T-helper 1 cell treated with Interleukin-12 subunit alpha and Interleukin-12 subunit beta and Interleukin-4 antibody, amounts not matched to agents 30 μg/mL and 1 μg/mL, for 36 hours (primary cell): ENCODE data around the gene TMTC1.
"Not testable (repeated sequence)": the region's sequence is repeated elsewhere in the genome, so short reads cannot be mapped to it uniquely, and the experiment has no call there.

ENCODE experiments used
- H3K27ac Mint-ChIP-seq: one replicate; pipeline ENCODE4 v1.8.0; 2021; ENCODE audit warnings: mild to moderate bottlenecking, mixed read lengths
- H3K27me3 Mint-ChIP-seq: one replicate; pipeline ENCODE4 v1.8.0; 2021; ENCODE audit warnings: low read depth, mixed read lengths
- H3K36me3 Mint-ChIP-seq: one replicate; pipeline ENCODE4 v1.8.0; 2021; ENCODE audit warnings: low read depth, mixed read lengths
- H3K4me1 Mint-ChIP-seq: one replicate; pipeline ENCODE4 v1.8.0; 2021; ENCODE audit warnings: low read depth, mixed read lengths
- H3K4me3 Mint-ChIP-seq: one replicate; pipeline ENCODE4 v1.8.0; 2021; ENCODE audit warnings: mild to moderate bottlenecking, moderate library complexity, mixed read lengths
- H3K9me3 Mint-ChIP-seq: one replicate; pipeline ENCODE4 v1.8.0; 2021; ENCODE audit warnings: mixed read lengths

Gene TMTC1

DNA sequence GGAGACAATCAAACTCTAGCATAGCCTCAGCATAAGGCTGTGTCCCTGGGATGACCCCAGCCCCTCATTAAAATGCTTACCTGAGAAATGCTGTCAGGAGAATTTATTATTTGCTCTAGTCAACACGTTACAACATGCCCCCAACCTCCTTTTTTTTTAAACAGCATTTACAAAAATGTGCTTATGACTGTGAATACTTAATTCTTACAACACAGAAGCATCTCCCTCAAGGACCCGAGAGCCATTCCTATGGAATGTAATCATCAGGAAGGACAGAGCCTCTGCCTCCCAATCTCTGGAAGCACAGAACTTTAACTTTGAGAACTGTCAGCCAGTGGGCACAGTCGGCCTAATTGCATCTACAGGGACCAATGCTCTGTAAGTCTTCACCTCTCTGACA lies 149.7 kb downstream of the TMTC1 start:
- H3K9me3 Mint-ChIP-seq, result no peaks in the 10 kb centered on the region
- no peak overlapping the region for H3K27ac Mint-ChIP-seq
- H3K36me3 Mint-ChIP-seq, result no peaks in the 10 kb centered on the region
- H3K4me1 Mint-ChIP-seq, result no peaks in the 10 kb centered on the region
- no peaks in the 10 kb centered on the region for H3K27me3 Mint-ChIP-seq
- H3K4me3 Mint-ChIP-seq, result no peak overlapping the region

DNA sequence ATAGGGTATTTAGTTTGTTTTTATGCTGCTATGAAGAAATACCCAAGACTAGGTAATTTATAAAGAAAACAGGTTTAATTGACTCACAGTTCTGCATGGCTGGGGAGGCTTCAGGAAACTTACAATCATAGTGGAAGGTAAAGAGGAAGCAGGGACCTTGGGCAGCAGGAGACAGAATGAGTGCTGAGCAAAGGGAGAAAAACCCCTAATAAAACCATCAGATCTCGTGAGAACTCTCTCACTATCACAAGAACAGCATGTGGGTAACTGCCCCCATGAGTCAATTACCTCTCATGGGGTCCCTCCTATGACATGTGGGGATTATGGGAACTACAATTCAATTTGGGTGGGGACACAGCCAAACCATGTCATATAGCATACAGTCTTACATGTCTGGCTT lies 153.6 kb downstream of the TMTC1 start:
- not testable (repeated sequence) for H3K36me3 Mint-ChIP-seq, H3K27ac Mint-ChIP-seq, H3K9me3 Mint-ChIP-seq, H3K27me3 Mint-ChIP-seq, H3K4me1 Mint-ChIP-seq, H3K4me3 Mint-ChIP-seq

GRCh38 chr12:29627221-29627620 lies 156.5 kb downstream of the TMTC1 start:
- Mint-ChIP-seq H3K27ac (no peak overlapping the region), H3K4me3 (no peak overlapping the region), H3K9me3 (peaks cover 6% of the 10 kb centered on the region), H3K27me3 (no peaks in the 10 kb centered on the region), H3K4me1 (no peaks in the 10 kb centered on the region), H3K36me3 (no peaks in the 10 kb centered on the region)

DNA sequence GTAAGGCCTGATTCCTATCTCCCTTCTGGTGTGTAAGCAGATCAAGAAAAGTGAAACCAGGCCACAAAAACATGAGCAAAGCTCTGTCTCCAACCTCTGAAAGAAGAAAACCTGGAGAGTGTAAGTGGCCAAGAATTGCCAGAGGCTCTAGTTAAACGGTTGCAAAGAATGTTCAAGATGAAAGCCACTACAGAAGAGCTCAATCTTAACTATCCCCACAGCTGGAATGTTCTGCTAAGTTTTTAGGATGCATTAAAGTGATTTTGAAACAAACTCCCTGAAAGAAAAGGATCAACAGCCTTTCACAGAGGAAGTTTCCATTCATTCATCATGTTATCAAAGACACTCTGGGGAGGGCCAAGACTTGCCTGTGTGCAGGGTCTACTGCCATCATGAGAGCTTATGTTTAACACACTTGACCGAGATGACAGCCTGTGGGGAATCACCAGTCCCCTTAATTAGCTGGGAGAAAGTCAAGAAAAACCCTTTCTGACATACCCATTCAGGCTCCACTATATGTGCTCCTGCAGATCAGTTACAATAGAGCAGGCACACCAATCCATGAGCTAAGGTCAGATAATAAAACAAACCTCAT lies 158.3 kb downstream of the TMTC1 start:
- Mint-ChIP-seq H3K9me3 (peaks cover 6% of the 10 kb centered on the region), H3K4me1 (no peaks in the 10 kb centered on the region), H3K4me3 (no peak overlapping the region), H3K27me3 (no peaks in the 10 kb centered on the region), H3K36me3 (no peaks in the 10 kb centered on the region), H3K27ac (no peak overlapping the region)

DNA sequence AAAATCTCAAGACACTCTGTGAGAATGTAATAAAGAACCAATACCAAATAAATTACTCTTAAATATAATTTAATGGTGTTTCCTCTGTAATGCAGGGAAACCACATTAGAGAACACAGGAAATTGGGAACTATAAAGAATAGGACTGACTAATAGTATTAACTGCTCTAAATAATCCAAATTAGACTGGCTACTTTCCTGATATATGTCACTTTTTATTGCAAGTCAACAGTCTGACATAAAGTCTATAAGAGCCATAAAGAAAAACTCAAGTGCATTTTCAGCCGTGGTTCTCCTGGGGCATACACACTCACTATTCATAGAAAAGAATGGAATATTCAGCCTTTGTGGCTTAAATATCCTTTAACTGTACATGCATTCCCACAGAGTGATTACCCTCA lies 161.5 kb downstream of the TMTC1 start:
- Mint-ChIP-seq H3K36me3 (no peaks in the 10 kb centered on the region), H3K4me1 (no peaks in the 10 kb centered on the region), H3K4me3 (no peak overlapping the region), H3K27ac (no peak overlapping the region), H3K9me3 (no peaks in the 10 kb centered on the region), H3K27me3 (no peaks in the 10 kb centered on the region)

- H3K4me3 Mint-ChIP-seq, result no peak overlapping the region
- H3K36me3 Mint-ChIP-seq, result no peaks in the 10 kb centered on the region
- H3K27ac Mint-ChIP-seq, result no peak overlapping the region
- no peaks in the 10 kb centered on the region for H3K4me1 Mint-ChIP-seq
- H3K9me3 Mint-ChIP-seq, result no peaks in the 10 kb centered on the region
- no peaks in the 10 kb centered on the region for H3K27me3 Mint-ChIP-seq
Observed at GRCh38 chr12:29620030-29620429, 163.7 kb downstream of the TMTC1 start.

- no peak overlapping the region for H3K27ac Mint-ChIP-seq
- no peaks in the 10 kb centered on the region for H3K9me3 Mint-ChIP-seq
- H3K4me3 Mint-ChIP-seq, result no peak overlapping the region
- H3K4me1 Mint-ChIP-seq, result no peaks in the 10 kb centered on the region
- H3K27me3 Mint-ChIP-seq, result no peaks in the 10 kb centered on the region
- H3K36me3 Mint-ChIP-seq, result no peaks in the 10 kb centered on the region
Observed at GRCh38 chr12:29617407-29617803, 166.3 kb downstream of the TMTC1 start.

DNA sequence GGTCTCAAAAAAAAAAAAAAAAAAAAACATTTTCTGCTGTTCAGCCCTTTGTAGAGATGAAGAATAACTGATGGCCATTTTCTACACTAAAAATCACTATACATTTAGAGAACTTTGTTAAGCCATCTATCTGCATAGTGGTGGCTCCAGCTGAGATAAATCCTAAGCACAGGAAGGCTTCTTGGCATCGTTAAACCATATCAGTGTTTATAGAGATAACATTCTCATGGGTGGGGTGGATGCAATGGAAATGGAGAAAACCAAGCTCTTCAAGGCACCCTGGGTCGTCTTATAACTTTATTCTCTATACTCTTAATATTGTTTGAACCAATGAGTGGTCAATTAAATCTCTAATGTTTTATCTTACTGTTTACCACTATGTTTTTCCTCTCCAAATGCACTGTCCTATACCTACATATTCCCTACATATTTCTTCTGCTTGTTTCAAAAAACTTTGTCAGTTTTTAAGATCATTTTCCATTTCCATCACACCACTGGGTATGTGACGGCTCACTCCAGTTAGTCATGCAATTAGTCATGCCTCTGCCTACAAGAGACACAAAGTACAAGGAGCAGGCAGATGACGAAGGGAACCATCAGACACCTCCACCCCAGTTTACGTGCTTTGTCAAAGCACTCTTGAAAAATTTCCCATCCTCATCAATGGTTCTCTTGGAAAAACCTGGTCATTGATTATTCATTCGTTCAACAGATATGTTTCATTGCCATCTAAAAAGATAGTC lies 166.9 kb downstream of the TMTC1 start:
- no peak overlapping the region for H3K27ac Mint-ChIP-seq
- no peaks in the 10 kb centered on the region for H3K4me1 Mint-ChIP-seq
- H3K4me3 Mint-ChIP-seq, result no peak overlapping the region
- no peaks in the 10 kb centered on the region for H3K27me3 Mint-ChIP-seq
- H3K36me3 Mint-ChIP-seq, result no peaks in the 10 kb centered on the region
- H3K9me3 Mint-ChIP-seq, result no peaks in the 10 kb centered on the region

GRCh38 chr12:29614694-29615325 lies 168.9 kb downstream of the TMTC1 start:
- no peaks in the 10 kb centered on the region for H3K36me3 Mint-ChIP-seq
- H3K4me1 Mint-ChIP-seq, result no peaks in the 10 kb centered on the region
- H3K9me3 Mint-ChIP-seq, result no peaks in the 10 kb centered on the region
- H3K4me3 Mint-ChIP-seq, result no peak overlapping the region
- H3K27me3 Mint-ChIP-seq, result no peaks in the 10 kb centered on the region
- H3K27ac Mint-ChIP-seq, result no peak overlapping the region

DNA sequence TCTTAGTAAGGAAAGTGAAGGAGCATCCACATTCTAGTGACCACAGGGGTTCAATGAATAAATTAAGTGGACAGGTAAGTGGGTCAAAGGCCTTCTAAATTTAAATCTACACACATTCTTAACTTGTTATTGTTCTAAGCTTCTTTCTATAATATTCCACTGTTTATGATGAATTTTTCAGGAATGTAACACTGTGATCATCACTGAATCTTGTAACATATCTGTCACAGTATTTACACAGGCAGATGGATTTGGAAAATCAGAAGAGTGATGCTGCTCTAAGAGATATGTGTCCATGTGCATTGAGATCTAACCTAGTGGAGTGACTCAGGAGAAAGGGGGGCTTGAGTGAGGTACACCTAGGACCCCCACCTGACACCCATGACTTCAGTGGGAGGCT lies 170.8 kb downstream of the TMTC1 start:
- Mint-ChIP-seq H3K27me3 (no peaks in the 10 kb centered on the region), H3K36me3 (no peaks in the 10 kb centered on the region), H3K4me1 (no peaks in the 10 kb centered on the region), H3K9me3 (no peaks in the 10 kb centered on the region), H3K4me3 (no peak overlapping the region), H3K27ac (no peak overlapping the region)

- no peak overlapping the region for H3K27ac Mint-ChIP-seq
- no peaks in the 10 kb centered on the region for H3K36me3 Mint-ChIP-seq
- H3K4me3 Mint-ChIP-seq, result no peak overlapping the region
- no peaks in the 10 kb centered on the region for H3K27me3 Mint-ChIP-seq
- H3K9me3 Mint-ChIP-seq, result no peaks in the 10 kb centered on the region
- no peaks in the 10 kb centered on the region for H3K4me1 Mint-ChIP-seq
Observed at GRCh38 chr12:29611906-29612305, 171.8 kb downstream of the TMTC1 start.

DNA sequence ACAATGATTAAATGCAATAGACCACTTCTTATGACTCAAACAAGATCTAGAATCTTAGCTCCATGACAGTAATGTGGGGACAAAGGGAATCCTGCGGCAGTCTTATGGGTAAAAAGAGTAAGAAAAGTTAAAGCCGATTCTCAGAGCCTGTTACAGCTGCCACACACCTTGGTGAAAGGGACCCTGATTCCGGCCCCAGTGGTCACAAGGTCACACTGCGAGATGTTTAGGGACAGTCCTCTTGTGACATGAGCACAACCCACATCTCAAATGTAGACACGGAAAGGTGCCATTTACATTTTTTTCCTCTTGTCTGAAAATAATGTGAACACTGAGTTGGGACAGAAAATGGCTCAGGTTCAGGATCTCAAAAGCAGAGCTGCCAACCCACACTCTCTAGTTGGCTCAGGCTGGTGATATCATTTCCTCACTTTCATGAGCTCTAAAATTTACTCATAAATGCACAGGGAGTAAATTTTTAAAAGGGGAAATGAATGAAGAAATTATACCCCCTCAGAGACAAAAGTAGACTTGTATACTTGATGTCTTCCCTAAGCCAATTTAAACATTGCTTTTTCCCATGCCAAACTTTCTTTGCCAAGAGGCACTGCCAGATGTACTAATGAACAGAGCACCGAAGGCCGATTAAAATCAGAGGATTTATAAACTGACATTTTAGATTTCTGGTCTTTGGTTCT lies 173.1 kb downstream of the TMTC1 start:
- Mint-ChIP-seq H3K27ac (no peak overlapping the region), H3K4me1 (no peaks in the 10 kb centered on the region), H3K36me3 (no peaks in the 10 kb centered on the region), H3K9me3 (no peaks in the 10 kb centered on the region), H3K4me3 (no peak overlapping the region), H3K27me3 (no peaks in the 10 kb centered on the region)

DNA sequence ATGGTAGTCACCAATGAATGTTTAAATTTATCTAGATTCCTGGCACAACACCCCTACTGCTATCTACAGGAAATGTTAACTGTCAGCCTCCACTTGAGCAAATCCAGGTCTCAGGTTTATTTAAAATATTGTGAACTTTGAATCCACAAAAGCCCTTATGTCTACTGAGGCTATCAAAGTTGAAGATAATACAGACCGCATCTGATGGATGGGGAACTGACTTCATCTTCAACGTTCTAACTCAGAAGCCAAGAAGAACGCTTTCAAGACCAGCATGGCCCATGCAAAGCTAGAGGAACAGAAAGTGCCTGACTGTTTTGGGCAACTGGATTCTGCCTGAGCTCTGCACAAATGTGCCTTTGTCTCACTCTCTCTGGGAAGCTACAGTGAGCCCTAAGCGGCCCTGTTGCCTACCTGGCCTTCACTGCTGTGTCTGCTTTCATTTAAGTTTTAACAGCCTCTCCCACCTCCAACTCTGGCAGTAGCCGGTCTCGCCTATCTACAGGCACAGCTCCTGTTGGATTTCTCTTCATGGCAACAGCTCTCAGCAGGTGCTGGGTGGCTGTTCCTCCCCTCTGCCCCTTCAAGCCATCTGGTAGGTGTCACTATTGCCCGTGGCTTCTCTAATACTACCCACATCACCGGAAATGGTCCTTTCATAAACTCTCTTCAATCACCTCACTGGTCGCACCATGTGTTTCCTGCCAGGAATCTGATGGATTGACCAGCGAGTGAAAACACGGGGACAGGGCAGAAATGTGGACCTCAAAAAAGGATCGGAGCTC lies 174.1 kb downstream of the TMTC1 start:
- no peaks in the 10 kb centered on the region for H3K27me3 Mint-ChIP-seq
- H3K36me3 Mint-ChIP-seq, result no peaks in the 10 kb centered on the region
- no peak overlapping the region for H3K27ac Mint-ChIP-seq
- no peaks in the 10 kb centered on the region for H3K4me1 Mint-ChIP-seq
- no peak overlapping the region for H3K4me3 Mint-ChIP-seq
- H3K9me3 Mint-ChIP-seq, result no peaks in the 10 kb centered on the region

DNA sequence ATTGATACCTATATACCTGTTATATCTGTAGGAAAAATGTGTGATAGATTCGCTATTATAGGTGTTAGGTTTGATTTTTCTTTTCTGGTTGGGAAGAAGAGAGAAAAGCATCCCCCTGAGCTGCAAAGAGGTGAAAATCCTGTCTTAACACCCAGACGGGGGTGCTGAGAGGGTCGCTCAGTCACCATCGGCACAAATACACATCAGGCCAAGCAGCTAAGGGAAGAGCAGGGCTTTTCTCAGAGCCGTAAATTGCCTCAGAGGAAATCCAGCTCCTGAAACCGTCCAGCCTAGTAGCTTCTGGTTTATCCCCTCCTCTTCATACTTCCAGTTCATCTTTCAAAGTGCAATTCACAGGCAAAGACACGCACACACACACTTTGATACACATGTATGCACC lies 175.2 kb downstream of the TMTC1 start:
- Mint-ChIP-seq H3K36me3 (no peaks in the 10 kb centered on the region), H3K4me3 (no peak overlapping the region), H3K4me1 (no peaks in the 10 kb centered on the region), H3K27ac (no peak overlapping the region), H3K27me3 (no peaks in the 10 kb centered on the region), H3K9me3 (no peaks in the 10 kb centered on the region)
